GM19035 (cell line): Measurements from ENCODE around the gene C16orf96.
"Not testable (repeated sequence)": the region's sequence is repeated elsewhere in the genome, so short reads cannot be mapped to it uniquely, and the experiment has no call there.

Experiments
- ATAC-seq: cut with Tn5 transposase; IDR thresholded peaks from one replicate; pipeline ENCODE4 v1.9.1; 2021; ENCODE audit not compliant: unreplicated experiment

The C16orf96 gene

DNA sequence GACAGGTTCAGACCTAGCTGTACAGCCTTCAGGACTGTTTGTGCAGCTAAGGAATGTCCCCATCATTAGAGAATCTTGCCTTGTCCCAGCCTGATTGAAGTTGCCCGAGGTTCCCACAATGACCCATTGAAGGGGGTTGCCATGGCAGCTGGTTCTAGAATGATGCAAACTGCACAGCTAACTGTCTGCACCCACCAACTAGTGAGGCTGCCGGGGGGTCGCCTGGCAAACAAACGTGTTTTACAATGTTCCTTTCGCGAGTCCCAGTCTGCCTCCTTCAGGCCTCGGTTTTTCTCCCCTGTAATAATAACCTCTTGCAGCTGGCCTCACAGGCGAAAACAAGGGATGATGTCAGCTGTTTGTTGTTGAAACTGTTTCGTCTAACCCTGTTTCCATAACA is 5.5 kb downstream of the C16orf96 start:
- no peak for ATAC-seq

GRCh38 chr16:4564661-4565267 is 8.6 kb downstream of the C16orf96 start:
- no peak for ATAC-seq

DNA sequence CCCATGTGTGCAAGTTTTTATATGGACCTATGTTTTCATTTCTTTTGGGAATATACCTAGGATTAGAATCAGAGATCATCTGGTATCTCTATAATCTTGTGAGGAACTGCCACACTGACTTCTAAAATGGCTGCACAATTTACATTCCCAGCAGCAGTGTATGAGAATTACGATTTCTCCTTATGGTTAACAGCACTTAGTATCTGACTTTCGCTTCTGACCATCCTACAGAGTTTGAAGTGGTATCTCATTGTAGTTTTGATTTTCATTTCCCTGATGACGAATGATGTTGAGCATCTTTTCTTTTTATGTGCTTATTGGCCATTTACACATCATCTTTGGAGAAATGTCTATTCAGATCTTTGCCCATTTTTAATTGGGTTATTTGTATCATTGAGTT is 10.0 kb downstream of the C16orf96 start:
- ATAC-seq: no peak

GRCh38 chr16:4570086-4570485 is 13.9 kb downstream of the C16orf96 start:
- ATAC-seq: no peak

- ATAC-seq: no peak
Observed at GRCh38 chr16:4570688-4571321, 14.7 kb downstream of the C16orf96 start.

- no peak for ATAC-seq
Observed at GRCh38 chr16:4572715-4573114, 16.6 kb downstream of the C16orf96 start.

DNA sequence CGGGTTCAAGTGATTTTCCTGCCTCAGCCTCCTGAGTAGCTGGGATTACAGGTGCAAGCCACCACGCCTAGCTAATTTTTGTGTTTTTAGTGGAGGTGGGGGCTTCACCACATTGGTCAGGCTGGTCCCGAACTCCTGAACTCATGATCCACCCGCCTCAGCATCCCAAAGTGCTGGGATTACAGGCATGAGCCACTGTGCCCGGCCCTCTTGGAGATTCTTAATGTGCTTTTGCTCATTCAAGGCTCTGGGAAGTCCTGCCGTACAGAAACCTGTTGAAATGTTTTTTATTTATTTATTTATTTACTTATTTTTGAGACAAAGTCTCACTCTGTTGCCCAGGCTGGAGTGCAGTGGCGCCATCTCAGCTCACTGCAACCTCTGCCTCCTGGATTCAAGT is 17.8 kb downstream of the C16orf96 start:
- ATAC-seq: not testable (repeated sequence)

DNA sequence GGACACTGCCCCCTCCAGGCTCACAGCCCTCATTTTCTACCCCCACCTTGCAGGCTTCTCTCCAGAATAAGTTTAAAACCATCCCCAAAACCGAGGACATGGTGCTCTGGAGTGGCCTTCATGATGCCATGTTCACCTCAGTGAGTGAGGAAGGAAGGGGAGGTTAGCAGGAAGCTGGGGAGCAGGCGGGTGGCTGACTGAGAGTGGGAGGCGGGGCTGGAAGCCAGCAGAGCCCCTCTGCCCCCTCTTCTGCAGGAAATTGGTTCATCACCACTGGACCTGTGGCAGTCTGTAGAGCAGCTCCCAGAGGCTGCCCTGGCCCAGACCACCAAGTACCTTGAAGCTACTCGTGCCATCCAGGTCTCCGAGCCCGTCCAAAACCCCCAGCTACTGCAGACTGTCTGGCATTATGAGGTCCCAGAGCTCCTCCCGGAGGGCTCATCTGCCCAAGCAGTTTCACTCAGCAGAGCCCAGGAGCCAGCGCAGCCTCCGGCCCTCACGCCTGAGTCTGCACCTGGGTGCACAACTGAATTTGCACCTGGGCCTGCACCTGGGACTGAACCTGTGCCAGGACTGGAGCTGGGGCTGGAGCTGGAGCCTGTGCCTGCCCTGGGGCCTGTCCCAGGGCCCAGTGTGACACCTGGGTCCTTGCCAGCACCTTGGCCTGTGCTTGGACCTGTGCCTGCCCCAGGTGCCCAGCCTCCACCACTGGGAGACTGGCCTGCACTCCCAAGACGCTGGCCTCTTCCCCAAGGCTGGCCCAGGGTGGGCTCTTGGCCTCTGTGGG is 19.0 kb downstream of the C16orf96 start:
- no peak for ATAC-seq

GRCh38 chr16:4576008-4576407 is 19.9 kb downstream of the C16orf96 start:
- ATAC-seq: no peak

DNA sequence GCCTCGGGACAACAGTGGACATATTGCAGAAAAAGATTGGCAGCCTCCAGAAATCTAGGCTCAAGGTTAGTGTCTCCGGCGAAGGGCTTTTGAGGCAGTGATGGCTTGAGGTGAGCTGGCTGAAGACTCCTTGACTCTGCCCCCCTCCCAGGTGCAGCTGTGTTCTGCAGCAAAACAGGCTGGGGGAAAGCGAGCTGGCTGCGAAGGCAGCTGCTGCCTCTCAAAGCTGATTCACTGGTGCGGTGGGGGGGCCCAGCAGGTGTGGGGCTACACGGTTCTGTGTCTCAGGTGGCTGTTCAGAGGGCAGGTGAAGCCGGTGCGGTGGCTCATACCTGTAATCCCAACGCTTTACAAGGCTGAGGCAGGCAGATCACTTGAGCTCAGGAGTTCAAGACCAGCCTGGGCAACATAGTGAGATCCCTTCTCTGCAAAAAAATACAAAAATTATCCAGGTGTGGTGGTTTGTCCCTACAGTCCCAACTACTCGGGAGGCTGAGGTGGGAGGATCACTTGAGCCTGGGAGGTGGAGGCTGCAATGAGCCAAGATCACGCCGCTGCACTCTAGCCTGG is 22.9 kb downstream of the C16orf96 start:
- no peak for ATAC-seq

DNA sequence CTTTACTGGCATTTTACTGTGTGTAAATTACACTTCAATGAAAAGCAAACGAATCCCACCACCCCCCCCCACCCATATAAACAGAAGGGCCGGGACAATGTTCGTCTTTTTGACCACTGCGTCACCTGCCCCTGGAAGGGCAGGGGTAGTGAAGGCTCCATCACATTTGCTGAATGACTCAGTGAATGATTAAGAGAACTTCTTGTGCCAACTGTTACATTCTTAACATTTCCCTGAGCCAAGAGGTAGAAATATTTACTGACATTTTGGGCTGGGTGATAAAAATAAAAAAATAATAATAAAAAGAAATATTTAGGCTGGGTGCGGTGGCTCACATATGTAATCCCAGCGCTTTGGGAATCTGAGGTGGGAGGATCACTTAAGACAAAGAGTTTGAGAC is 24.1 kb downstream of the C16orf96 start:
- no peak for ATAC-seq

DNA sequence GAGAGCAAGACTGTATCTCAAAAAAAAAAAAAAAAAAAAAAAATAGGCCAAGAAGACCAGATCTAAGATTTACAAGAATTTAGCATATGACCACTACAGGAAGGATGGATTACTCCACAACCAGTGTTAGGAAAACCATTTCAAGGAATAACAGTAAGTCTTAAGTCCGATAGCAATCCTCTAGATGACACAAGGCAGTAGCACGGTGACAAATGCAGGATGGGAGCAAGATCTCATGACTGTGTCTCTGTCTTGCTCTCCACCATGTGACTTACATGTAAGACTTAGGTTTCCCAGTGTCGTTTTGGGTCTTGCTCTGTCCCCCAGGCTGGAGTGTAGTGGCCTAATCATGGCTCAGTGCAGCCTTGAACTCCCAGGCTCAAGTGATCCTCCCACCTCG is 27.8 kb downstream of the C16orf96 start:
- no peak for ATAC-seq

DNA sequence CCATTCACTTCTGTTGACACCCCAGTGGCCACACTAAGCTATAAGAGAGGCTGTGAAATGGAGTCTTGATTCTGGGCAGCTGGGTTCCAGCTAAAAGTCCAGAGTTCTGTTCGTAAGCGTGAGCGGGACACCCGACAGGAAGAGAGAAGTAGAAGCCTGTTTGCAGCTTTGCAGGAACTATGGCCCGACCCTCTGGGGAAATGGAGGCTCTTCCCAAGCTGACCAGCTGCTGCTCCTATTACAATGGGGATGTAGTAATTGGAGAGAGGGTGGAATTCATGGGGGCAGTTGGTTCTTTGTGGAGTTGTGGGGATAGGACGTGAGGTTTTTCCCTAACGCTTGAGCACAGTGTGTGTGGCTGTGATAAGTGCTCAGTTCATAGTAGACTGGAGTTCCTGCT is 30.2 kb downstream of the C16orf96 start:
- no peak for ATAC-seq

DNA sequence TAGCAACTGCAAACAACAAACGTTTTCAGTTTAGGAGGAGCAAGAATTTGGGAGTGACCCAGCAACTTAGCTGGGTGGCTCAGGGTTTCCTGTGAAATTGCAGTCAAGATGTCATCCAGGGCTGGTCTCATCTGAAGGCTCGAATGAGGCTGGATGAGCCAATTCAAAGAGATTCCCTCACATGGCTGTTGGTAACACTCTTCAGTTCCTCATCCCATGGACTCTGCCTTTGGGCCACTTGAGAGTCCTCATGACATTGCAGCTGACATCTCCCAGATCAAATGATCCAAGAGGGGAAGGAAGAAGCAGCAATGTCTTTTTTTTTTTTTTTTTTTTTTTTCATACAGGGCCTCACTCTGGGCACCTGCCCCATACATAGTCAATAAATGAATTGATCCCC is 32.2 kb downstream of the C16orf96 start:
- ATAC-seq: no peak

DNA sequence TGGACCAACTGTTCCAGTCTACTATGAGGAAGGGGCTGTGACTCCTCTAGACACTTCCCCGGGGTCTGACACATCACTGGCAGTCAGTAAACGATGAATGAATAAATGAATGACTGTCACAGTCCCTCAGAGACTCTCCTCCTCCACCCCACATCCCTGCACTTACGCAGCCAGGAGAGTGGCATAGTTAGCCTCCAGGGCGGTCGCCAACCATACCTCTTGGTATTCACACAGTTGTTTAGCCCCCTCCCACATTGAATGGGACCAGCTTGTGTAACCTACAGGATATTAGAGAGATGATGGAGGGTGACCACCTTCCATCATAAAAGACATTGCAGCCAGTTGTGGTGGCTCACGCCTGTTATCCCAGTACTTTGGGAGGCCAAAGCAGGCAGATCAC is 32.8 kb downstream of the C16orf96 start:
- ATAC-seq: no peak

- ATAC-seq: no peak
Observed at GRCh38 chr16:4591191-4591590, 35.1 kb downstream of the C16orf96 start.

GRCh38 chr16:4591706-4592470 is 35.7 kb downstream of the C16orf96 start:
- ATAC-seq: no peak

DNA sequence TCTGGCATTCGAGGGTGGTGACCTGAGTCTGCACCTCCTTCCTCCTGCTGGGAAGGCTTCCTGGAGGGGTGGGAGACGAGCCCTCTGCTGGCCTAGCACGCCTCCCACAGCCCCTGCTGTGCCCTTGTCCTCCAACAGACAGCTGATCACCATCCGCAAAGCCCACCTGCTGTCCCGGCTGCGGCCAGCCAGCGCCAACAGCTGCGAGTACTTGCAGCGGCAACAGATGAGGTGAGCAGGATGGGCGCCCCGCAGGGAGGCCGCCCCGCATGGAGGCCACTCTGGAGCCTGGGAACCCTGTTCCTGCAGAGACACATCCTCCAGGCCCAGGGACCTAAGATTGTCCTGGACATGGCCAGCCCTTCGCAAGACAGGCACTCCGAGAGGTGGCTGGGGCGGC is 36.9 kb downstream of the C16orf96 start:
- no peak for ATAC-seq

DNA sequence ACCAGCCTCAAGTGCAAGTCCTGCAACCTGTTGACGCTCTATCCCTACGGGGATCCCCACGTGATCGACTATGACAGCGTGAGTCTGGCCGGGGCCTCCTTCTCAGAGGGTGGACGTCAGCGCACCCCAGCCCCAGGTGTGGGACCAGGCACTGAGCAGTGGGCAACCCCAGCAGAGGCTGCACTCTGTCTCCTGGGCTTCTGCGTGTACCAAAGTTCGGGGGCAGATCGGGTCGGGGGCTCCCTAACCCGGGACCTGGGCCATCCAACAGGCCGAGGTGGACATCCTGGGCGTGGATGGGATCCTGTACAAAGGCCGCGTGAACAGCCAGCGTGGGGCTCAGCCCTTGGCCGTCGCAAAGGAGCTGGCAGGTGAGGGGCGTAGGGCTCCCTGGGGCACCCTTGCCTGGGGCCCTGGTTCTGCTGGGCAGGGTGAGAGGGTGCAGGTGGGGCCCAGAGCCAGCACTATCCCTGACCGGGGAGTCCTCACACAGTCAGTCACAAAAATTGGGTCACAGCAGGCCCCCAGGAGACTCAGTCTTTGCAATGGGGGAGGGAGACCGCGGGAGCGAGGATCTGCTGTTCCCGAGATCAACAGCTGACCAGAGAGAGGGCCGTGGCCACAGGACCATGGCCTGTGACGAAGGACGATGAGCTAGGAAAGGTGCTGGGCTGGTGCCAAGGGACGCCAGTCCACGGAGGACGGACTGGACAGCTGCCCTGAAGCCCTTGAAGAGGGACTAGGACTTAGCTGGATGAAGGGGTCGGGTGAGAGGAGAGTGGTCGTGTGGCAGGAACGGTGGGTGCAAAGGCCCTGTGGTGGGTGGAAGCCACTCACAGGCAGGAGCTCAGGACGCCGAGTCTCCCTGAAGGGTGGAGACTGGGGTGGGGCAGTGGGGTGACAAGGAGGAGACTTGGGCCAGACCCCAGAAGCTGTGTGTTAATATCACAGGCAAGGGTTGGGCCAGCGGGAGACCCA is 38.6 kb downstream of the C16orf96 start:
- no peak for ATAC-seq

DNA sequence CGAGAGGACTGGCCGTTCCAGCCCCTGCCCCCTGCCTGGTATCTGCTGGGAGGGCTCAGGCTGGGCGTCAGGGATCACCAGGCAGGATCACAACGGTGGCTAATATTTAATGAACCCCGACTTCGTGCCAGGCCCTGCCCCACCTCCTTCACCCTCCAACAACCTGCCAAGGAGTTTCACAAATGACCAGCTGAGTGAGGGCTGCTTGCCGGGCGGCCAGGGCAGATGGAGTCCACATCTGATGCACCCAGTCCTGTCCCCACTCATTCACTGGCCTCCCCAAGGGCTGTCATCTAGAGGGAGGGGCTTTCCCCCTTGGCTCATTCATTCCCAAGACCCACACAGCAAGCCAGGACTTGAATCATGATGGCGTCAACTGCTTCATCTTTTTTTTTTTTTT is 41.0 kb downstream of the C16orf96 start:
- no peak for ATAC-seq
